DMS114 treated with DMSO at 0.1 percent for 48 hours (cell line): Measurements from ENCODE around the gene ZBTB32.
A peak's percentile ranks its signal among the peaks of the same experiment; 100 is the strongest.

Experiments used
- DNase-seq: peaks from one replicate; lab custom pipeline; 2025; ENCODE audit not compliant: unreplicated experiment; lab: John Stamatoyannopoulos, UW

The ZBTB32 gene

DNA sequence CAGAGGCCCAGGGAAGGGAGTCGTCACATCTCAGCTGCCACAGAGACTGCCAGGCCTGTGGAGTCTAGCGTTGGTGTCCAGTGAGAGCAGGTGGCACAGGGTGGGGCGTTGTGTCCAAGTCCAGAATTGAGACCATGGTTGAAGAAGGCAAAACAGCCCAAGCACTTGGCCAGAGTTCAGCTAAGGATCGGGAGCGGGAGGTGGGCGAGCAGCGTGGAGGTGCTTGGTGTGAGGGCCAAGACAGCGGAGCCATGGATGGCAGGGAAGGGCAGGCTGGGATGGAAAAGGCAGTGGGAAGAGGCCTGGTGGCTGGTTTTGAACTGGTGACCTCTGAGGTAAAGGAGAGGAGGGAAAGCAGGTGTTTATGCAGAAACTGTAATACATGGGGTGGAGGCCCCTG, 29.9 kb downstream of the ZBTB32 start:
- no peak for DNase-seq

DNA sequence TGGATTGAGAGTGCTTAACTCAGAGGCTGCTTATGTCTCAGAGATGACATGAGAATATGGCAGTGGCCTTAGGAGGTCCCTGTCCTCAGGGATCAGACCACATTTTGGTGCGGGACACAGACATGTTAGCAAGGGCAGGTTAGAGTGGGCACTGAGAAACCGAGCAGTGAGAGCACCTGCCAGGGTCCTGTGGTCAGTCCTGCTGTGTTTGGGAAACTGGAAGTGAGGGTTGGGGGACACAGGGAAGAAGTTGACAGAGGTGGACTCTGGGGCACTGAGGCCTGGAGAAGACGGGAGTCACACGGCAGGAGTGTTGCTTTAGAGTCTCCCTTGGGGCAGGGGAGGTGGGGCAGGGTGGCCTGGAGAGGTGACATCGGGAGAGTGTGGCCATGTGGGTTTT, 30.5 kb downstream of the ZBTB32 start:
- no peak for DNase-seq

- no peak for DNase-seq
Observed at GRCh38 chr19:35736913-35737886, 32.8 kb downstream of the ZBTB32 start.

- no peak for DNase-seq
Observed at GRCh38 chr19:35738021-35738886, 33.9 kb downstream of the ZBTB32 start.

GRCh38 chr19:35738887-35739229, 34.5 kb downstream of the ZBTB32 start:
- no peak for DNase-seq

- DNase-seq = no peak
Observed at GRCh38 chr19:35739275-35740107, 35.1 kb downstream of the ZBTB32 start.

GRCh38 chr19:35740108-35740422, 35.7 kb downstream of the ZBTB32 start:
- no peak for DNase-seq

DNA sequence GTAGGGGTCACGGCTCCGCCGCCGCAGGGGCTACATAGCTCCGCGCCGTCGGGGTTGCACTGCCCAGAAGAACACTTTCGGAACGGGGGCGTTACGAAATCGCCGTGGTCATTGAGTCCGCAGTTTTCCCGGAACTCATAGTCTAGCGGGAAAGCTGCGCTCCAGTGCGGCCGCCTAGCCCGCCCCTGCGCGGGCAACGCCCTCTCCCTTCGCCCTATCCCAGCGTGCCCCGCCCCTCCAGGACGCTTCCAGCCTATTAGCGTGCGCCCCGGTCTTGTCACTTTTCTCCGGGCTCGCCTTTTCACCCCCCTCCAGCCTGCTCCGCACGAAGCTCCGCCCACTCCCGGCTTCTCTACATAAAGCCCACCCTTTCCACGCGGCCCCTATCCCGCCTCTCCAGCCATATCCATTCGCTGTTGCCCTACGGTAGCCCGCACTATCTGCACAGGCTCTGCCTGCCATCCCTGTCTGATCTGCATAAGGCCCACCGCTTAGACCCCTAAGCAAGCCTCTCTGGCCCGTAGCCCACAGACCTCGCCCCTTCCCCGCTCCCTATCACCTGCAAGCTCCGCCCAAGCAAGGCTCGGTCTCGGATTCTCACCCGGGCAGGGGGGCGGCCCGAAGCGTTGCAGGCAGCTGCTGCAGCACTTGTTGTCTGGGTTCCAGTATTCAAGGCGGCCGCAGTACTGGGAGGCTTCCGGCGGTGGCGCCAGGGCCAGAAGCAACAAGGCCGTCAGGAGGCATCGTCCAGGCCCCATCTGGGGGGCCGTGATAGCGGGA, 36.3 kb downstream of the ZBTB32 start:
- peak; percentile 98 for DNase-seq

DNA sequence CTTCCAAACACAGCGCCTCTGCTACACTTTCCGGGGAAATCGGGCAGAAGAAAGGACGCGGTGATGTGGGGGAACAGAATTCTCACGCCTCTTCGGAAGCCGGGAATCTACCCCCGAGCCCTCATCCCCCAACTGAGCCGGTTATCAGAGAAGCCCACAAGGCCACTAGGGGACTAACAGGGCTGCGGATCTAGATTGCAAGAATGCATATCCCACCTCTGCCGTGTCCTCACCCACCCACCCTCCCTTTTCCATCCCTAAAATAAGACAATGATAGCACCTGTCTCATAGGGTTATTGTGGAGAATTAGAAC, 36.8 kb downstream of the ZBTB32 start:
- no peak for DNase-seq

DNA sequence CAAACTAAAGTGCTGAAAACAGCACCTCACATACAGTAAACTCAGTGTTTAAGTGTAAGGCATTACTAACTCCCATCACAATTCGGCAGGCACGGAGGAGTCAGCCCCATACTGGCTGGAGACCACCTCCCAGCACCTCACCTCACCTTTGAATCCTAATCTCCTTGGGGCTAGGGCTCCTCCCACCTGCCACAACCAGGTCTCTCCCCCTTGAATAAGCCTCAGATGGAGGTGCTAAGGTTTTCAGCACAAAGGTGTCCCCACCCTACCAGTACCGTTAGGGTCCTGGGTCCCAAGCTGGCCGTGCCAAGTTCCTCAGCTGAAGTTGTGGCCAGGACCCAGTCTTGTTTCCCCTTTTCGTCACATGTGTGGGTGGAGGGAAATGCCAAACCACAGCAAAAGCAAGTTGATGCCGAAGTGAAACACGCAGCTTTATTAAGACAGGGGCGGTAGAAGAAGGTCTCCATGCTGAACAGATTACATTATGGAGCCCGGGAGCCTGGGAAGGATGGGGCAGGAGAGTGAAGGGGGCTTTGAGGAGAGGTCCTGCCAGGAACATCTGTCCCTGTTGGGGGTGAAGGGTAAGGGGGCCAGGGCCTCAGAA, 37.9 kb downstream of the ZBTB32 start, which contains the start of gene IGFLR1:
Gene IGFLR1, minus strand, starts transcription at position 332 of the 604 bp plus-strand sequence. CDS start 1,272 bp downstream, outside the sequence.
- no peak for DNase-seq

GRCh38 chr19:35743640-35744429, 39.5 kb downstream of the ZBTB32 start:
- DNase-seq = no peak

- DNase-seq = peak; percentile 97
Observed at GRCh38 chr19:35744430-35745327, 40.3 kb downstream of the ZBTB32 start.

DNA sequence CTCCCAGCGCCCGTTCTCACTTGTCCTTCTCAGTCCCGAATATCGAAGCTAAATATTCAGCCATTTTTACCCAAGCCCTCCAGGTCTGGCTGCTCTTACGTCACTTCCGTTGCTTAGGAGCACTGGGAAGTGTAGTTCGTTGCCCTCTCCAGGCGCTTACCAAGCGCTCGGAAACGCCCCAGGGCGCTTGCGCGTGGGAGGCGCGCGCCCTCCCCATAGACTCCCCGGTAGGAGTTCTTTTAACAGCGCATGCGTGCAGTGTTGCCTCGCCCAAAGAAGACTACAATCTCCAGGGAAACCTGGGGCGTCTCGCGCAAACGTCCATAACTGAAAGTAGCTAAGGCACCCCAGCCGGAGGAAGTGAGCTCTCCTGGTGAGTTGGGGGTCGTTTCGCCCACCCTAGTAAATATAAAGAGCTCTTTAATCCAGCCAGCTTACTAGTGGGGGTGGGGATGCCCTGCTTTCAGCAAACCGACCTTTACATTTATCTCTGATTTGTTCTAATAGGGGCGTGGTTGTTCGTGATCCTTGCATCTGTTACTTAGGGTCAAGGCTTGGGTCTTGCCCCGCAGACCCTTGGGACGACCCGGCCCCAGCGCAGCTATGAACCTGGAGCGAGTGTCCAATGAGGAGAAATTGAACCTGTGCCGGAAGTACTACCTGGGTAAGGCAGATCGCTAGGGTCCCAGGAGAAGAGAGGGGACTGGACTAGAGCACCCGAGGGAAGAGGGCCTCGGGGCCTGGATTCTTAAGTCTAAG, 41.1 kb downstream of the ZBTB32 start, which contains the start of the genes PSENEN and U2AF1L4:
Gene PSENEN, plus strand, starts transcription at position 324 of the 759 bp plus-strand sequence. Its CDS starts 280 bp downstream, at position 604.
Gene U2AF1L4, minus strand, starts transcription at position 91 of the 759 bp plus-strand sequence. Its CDS starts 27 bp downstream, at position 64.
- DNase-seq = peak; percentile 98

DNA sequence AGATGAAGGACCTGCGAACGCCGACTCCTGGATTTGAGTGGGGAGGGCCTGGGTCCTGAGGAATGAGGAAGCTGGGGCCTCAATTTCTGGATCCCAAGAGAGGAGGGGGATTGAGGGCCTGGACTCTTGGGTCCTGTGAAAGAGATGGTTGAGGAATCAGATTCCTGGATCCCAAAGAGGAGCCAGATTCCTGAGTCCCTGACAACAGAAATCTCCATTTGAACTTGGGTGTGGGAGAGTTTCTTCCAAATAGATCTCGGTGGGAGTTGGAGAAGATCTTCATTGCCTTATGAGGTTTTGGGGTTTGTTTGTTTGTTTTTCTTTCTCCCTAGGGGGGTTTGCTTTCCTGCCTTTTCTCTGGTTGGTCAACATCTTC, 41.7 kb downstream of the ZBTB32 start:
- DNase-seq = no peak

DNA sequence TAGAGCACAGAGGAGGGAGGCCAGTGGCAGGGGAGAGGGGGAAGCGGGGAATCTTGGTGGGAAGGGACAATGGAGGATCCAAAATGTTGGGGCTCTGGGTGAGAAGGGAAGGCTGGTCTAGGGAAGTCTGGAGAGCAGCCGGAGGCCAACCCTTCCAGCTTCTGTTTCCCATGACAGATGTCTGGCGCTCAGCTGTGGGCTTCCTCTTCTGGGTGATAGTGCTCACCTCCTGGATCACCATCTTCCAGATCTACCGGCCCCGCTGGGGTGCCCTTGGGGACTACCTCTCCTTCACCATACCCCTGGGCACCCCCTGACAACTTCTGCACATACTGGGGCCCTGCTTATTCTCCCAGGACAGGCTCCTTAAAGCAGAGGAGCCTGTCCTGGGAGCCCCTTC, 42.2 kb downstream of the ZBTB32 start:
- DNase-seq = no peak

DNA sequence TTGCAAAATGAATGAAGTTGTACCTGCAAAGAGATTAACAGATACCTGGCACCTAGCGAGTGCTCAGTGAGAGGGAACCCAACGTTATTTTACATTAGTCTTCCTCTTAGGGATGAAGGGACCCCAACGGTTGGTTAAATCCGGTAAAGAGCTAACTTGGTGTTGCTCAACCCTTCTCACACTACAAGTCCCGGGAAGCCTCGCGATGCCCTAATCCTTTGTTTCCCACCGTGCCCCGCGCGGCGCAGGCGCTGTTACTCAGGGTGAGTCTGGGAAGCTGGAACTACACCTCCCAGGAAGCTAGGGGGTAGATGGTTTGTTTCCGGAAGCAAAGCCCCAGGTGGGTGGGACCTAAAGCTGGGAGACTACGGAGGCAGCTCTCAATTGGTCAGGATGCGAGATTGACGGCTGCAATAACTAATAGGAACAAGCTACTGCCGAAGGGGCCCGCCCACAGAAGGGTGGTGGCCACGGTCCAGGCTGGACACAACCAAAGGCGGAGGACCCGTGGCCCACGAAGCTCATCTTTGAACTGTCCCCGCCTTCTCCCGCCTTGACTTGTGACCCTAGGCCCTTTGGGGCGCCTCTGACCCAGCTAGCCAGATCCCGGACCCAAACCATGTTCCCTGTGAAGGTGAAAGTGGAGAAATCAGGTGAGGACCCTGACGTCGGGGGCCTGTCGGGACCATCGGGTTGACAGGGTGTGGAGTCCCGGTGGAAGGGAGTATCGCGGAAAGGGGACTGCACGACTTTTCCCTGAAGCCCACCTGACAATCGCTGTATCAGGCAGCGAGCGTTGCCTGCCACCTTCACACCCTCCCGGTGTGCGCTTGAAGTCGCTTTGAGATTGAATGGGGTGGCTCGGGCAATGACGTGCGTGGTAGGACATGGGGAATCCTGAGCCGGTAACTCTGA, 44.0 kb downstream of the ZBTB32 start, which contains the start of gene LIN37:
Gene LIN37, plus strand, starts transcription at position 471 of the 915 bp plus-strand sequence. Its CDS starts 149 bp downstream, at position 620.
- DNase-seq = peak; percentile 98
